GM19025 (cell line): Measurements from ENCODE around the gene CABLES1.
"Not testable (repeated sequence)": the region's sequence is repeated elsewhere in the genome, so short reads cannot be mapped to it uniquely, and the experiment has no call there.

Experiments used
- ATAC-seq: cut with Tn5 transposase; IDR thresholded peaks from one replicate; pipeline ENCODE4 v1.9.1; 2021; ENCODE audit warnings: mild to moderate bottlenecking, low read depth, moderate library complexity; ENCODE audit not compliant: unreplicated experiment

CABLES1 gene

GRCh38 chr18:23259701-23260681 lies 124.7 kb downstream of the CABLES1 start:
- ATAC-seq: peak; percentile 50

- ATAC-seq: no peak
These were observed 125.8 kb downstream of the CABLES1 start for GRCh38 chr18:23260926-23261590.

- ATAC-seq: no peak
These were observed 128.4 kb downstream of the CABLES1 start for GRCh38 chr18:23263551-23264235.

GRCh38 chr18:23265682-23266399 lies 130.6 kb downstream of the CABLES1 start:
- no peak for ATAC-seq

GRCh38 chr18:23266717-23267446 lies 131.6 kb downstream of the CABLES1 start:
- peak; percentile 68 for ATAC-seq

- no peak for ATAC-seq
These were observed 132.1 kb downstream of the CABLES1 start for GRCh38 chr18:23267447-23267776.

- no peak for ATAC-seq
These were observed 133.4 kb downstream of the CABLES1 start for GRCh38 chr18:23268641-23269040.

GRCh38 chr18:23269068-23269467 lies 133.8 kb downstream of the CABLES1 start:
- not testable (repeated sequence) for ATAC-seq

- ATAC-seq: no peak
These were observed 134.6 kb downstream of the CABLES1 start for GRCh38 chr18:23269928-23270327.

- no peak for ATAC-seq
These were observed 135.8 kb downstream of the CABLES1 start for GRCh38 chr18:23270986-23271680.

- no peak for ATAC-seq
These were observed 137.4 kb downstream of the CABLES1 start for GRCh38 chr18:23272498-23273232.

- no peak for ATAC-seq
These were observed 138.2 kb downstream of the CABLES1 start for GRCh38 chr18:23273443-23273966.

GRCh38 chr18:23274638-23275482 lies 139.6 kb downstream of the CABLES1 start:
- ATAC-seq: no peak

GRCh38 chr18:23276451-23276850 lies 141.2 kb downstream of the CABLES1 start:
- no peak for ATAC-seq

- no peak for ATAC-seq
These were observed 142.1 kb downstream of the CABLES1 start for GRCh38 chr18:23277399-23277798.

- no peak for ATAC-seq
These were observed 144.6 kb downstream of the CABLES1 start for GRCh38 chr18:23279931-23280330.

GRCh38 chr18:23280844-23281243 lies 145.6 kb downstream of the CABLES1 start:
- ATAC-seq: no peak
